Endothelial cell of umbilical vein (primary cell): ENCODE measurements around the gene MAML3. TPM values are rescaled to one million over a fixed set of nuclear protein-coding genes. Genes with fewer than 3 reads are reported as not detected.
A peak's percentile ranks its signal among the peaks of the same experiment; 100 is the strongest.

ENCODE experiments used
- BruUV-seq: library from RNA; stranded (reverse); fragments of 400-500 nt; replicated peaks from 2 replicates; lab custom pipeline; 2021; lab: Mats Ljungman, UMichigan
- CTCF ChIA-PET: fragments of 300-600, 350-600 bp; sonication (Branson Sonifier 250); formaldehyde crosslinking; loops from one replicate; lab custom pipeline; 2021; ENCODE audit warnings: antibody characterized with exemption, inconsistent platforms; lab: Charles Lee
- POLR2A ChIA-PET: fragments of 300-600, 350-600 bp; sonication (Branson Sonifier 250); formaldehyde crosslinking; loops from one replicate; lab custom pipeline; 2021; ENCODE audit warnings: antibody characterized with exemption, inconsistent platforms; lab: Charles Lee
- DNase-seq: peaks from one replicate; pipeline ENCODE4 v3.0.0-alpha.2; 2011; ENCODE audit warnings: low read depth, low spot score
- FAIRE-seq: peaks from 2 replicates; lab custom pipeline; 2011; peaks lifted over from hg19 to GRCh38; lab: Jason Lieb, UNC
- H2AFZ ChIP-seq: 2 replicates; pipeline ENCODE4 v1.6.0; 2012; ENCODE audit warnings: low read depth, low read length, control low read depth, inconsistent platforms
- H3K27ac ChIP-seq: 2 replicates; pipeline ENCODE4 v1.5.1; 2011; ENCODE audit warnings: low read depth, mild to moderate bottlenecking, control low read depth, low read length, moderate library complexity; ENCODE audit not compliant: insufficient read depth
- H3K27me3 ChIP-seq, 2 experiments: 2 replicates each; pipeline versions ENCODE4 v1.6.0 to v1.6.1; 2011; ENCODE audit warnings: low read length in 2 of 2, mixed read lengths in 1 of 2; ENCODE audit not compliant: control insufficient read depth in 2 of 2, insufficient read depth in 2 of 2
- H3K36me3 ChIP-seq, 2 experiments: 2 replicates in 1 of 2; 3 replicates in 1 of 2; pipeline ENCODE4 v1.5.1; 2011; ENCODE audit warnings: low read length in 2 of 2, mild to moderate bottlenecking in 1 of 2, moderate library complexity in 1 of 2; ENCODE audit not compliant: control insufficient read depth in 2 of 2, insufficient read depth in 2 of 2; ENCODE audit errors: extremely low read depth in 1 of 2
- H3K4me1 ChIP-seq: 3 replicates; pipeline ENCODE4 v1.5.1; 2011; ENCODE audit warnings: mild to moderate bottlenecking, low read length; ENCODE audit not compliant: control insufficient read depth, insufficient read depth; ENCODE audit errors: extremely low read depth
- H3K4me2 ChIP-seq: 2 replicates; pipeline ENCODE4 v1.6.1; 2011; ENCODE audit warnings: low read length, control low read depth, mixed read lengths; ENCODE audit not compliant: insufficient read depth
- H3K4me3 ChIP-seq, 3 experiments: fragments of 200-600 bp in 1 of 3; sonication (generic), shearing (Covaris generic) in 1 of 3; replicated peaks in 1 of 3; 2 replicates each; pipeline ENCODE4 v1.5.1; 2011 to 2016; ENCODE audit warnings: control low read depth in 3 of 3, low read length in 3 of 3, mild to moderate bottlenecking in 2 of 3, inconsistent platforms in 1 of 3, low read depth in 1 of 3, moderate library complexity in 1 of 3; ENCODE audit not compliant: insufficient read depth in 1 of 3
- H3K79me2 ChIP-seq: 2 replicates; pipeline ENCODE4 v1.6.0; 2012; ENCODE audit warnings: low read length, inconsistent platforms; ENCODE audit not compliant: control insufficient read depth, insufficient read depth
- H3K9ac ChIP-seq: replicated peaks from 2 replicates; pipeline ENCODE3; 2011; ENCODE audit warnings: low read length, control low read depth; ENCODE audit not compliant: insufficient read depth; ENCODE audit errors: extremely low read depth
- H3K9me1 ChIP-seq: replicated peaks from 3 replicates; pipeline ENCODE4 v1.6.0; 2011; ENCODE audit warnings: mild to moderate bottlenecking, low read length; ENCODE audit not compliant: control insufficient read depth, insufficient read depth; ENCODE audit errors: extremely low read depth
- H3K9me3 ChIP-seq: replicated peaks from 2 replicates; pipeline ENCODE4 v1.5.1; 2012; ENCODE audit warnings: low read length, inconsistent platforms; ENCODE audit not compliant: control insufficient read depth, insufficient read depth
- H4K20me1 ChIP-seq: replicated peaks from 2 replicates; pipeline ENCODE3; 2011; ENCODE audit warnings: mild to moderate bottlenecking, low read length; ENCODE audit not compliant: control insufficient read depth, insufficient read depth; ENCODE audit errors: extremely low read depth
- CTCF ChIP-seq, 2 donors: IDR thresholded peaks; 1 replicate in 1 of 2; 2 replicates in 1 of 2; pipeline ENCODE4 v1.5.1; 2011; ENCODE audit warnings: low read length in 2 of 2, mild to moderate bottlenecking in 2 of 2, moderate library complexity in 2 of 2, control low read depth in 1 of 2, inconsistent platforms in 1 of 2, low read depth in 1 of 2; ENCODE audit not compliant: insufficient read depth in 1 of 2; ENCODE audit errors: extremely low read depth in 1 of 2
- EZH2 ChIP-seq: IDR thresholded peaks from 2 replicates; pipeline ENCODE4 v1.6.1; 2012; ENCODE audit warnings: borderline replicate concordance, low read depth, mild to moderate bottlenecking, moderate library complexity, low read length, inconsistent platforms; ENCODE audit not compliant: severe bottlenecking
- FOS ChIP-seq: IDR thresholded peaks from 2 replicates; pipeline ENCODE4 v1.6.1; 2011; ENCODE audit warnings: mild to moderate bottlenecking, low read length, moderate library complexity, borderline replicate concordance; ENCODE audit not compliant: insufficient read depth
- GATA2 ChIP-seq: IDR thresholded peaks from 2 replicates; pipeline ENCODE4 v1.7.0; 2011; ENCODE audit warnings: low read depth, mild to moderate bottlenecking, moderate library complexity, mixed read lengths, low read length; ENCODE audit not compliant: insufficient read length, insufficient read depth
- JUN ChIP-seq: IDR thresholded peaks from 2 replicates; pipeline ENCODE4 v1.6.1; 2011; ENCODE audit warnings: borderline replicate concordance, low read depth; ENCODE audit not compliant: insufficient read length, insufficient read depth
- MAX ChIP-seq: IDR thresholded peaks from 2 replicates; pipeline ENCODE4 v1.6.1; 2011; ENCODE audit not compliant: insufficient read depth, insufficient read length
- MYC ChIP-seq: IDR thresholded peaks from one replicate; pipeline ENCODE4 v1.6.1; 2011; ENCODE audit warnings: mild to moderate bottlenecking, low read depth, low read length
- POLR2A ChIP-seq: IDR thresholded peaks from 2 replicates; pipeline ENCODE4 v1.6.1; 2012; ENCODE audit warnings: low read depth, mild to moderate bottlenecking, control low read depth, low read length
- POLR2AphosphoS5 ChIP-seq: IDR thresholded peaks from 2 replicates; pipeline ENCODE4 v1.6.1; 2012; ENCODE audit warnings: low read depth, mild to moderate bottlenecking, control low read depth, low read length, moderate library complexity; ENCODE audit not compliant: insufficient read depth
- dilution Hi-C: fragments of 300-500 bp; cut with MboI; formaldehyde crosslinking; loops from one replicate; pipeline ENCODE4 v1.15.0; 2019; ENCODE audit warnings: low sequenced_read_pairs; ENCODE audit not compliant: extremely low pct_ligation_motif_present
- intact Hi-C: fragments of 100-400 bp; cut with micrococcal nuclease; formaldehyde crosslinking; loops from one replicate; pipeline ENCODE4 v1.10.0; 2022
- polyA plus RNA-seq, 4 experiments: library from polyadenylated mRNA; depleted of rRNA in 3 of 4; stranded (reverse) in 3 of 4; unstranded in 1 of 4; fragments of >200 nt; gene quantifications; 2 replicates each; pipeline versions ENCODE4 v1.2.1 to v1.2.3, GENCODE V29; 2011 to 2012; ENCODE audit warnings: missing spikeins in 1 of 4
- total RNA-seq: library from RNA; stranded (reverse); gene quantifications from 2 replicates; pipeline ENCODE4 v1.2.3, GENCODE V29; 2021

MAML3 gene
- total and polyA plus RNA-seq, 2 donors (not counting 3 experiments of a cell fraction or from before 2014, with no cell fraction given), result 14.0 to 20.3 TPM

- intact Hi-C loops (no loop called here), dilution Hi-C loops (no loop called here)
- Histone ChIP-seq H3K4me2 (no peak overlapping the region), H3K27ac (no peak overlapping the region), H3K79me2 (no peaks in the 10 kb centered on the region), H3K27me3 (no peaks in the 10 kb centered on the region), H3K9me1 (no peaks in the 10 kb centered on the region), H3K36me3 (no peaks in the 10 kb centered on the region), H3K4me1 (no peaks in the 10 kb centered on the region), H3K9ac (no peak overlapping the region), H4K20me1 (no peaks in the 10 kb centered on the region), H2AFZ (no peak overlapping the region), H3K4me3 (no peak overlapping the region), H3K9me3 (no peaks in the 10 kb centered on the region)
- BruUV-seq, result no TSS peak
- DNase-seq (no peak), FAIRE-seq (peak; percentile 62)
- POLR2A ChIA-PET, result no interaction called here
- CTCF ChIA-PET, result no interaction called here
- TF ChIP-seq GATA2 (no peak), CTCF (IDR thresholded peaks at IDR 0.05; ENCODE audit: extremely low read depth in 1 of 2, insufficient read depth in 1 of 2, low read depth in 1 of 2, low read length in 2 of 2) (no peak), MAX (no peak), EZH2 (no peak), MYC (no peak), POLR2AphosphoS5 (no peak), FOS (no peak), JUN (no peak), POLR2A (no peak)
Observed at GRCh38 chr4:139841464-139842195, 312.4 kb downstream of the MAML3 start.
